ENCODE measurements around the gene DUS1L. TPM values are rescaled to one million over a fixed set of nuclear protein-coding genes. Genes with fewer than 3 reads are reported as not detected.
A peak's percentile ranks its signal among the peaks of the same experiment; 100 is the strongest.

DUS1L gene
- total RNA-seq, 1 donor from 2014 or later: 74.1 TPM

GRCh38 chr17:82025401-82026107 lies 40.0 kb downstream of the DUS1L start:
- Mint-ChIP-seq H3K36me3 (ENCODE audit: low read depth, unreplicated experiment) (no peaks in the 10 kb centered on the region), H3K9me3 (ENCODE audit: unreplicated experiment) (no peaks in the 10 kb centered on the region), H3K27me3 (ENCODE audit: unreplicated experiment) (peaks cover 8% of the 10 kb centered on the region), H3K27ac (ENCODE audit: unreplicated experiment) (no peak overlapping the region), H3K4me3 (ENCODE audit: unreplicated experiment) (no peak overlapping the region), H3K4me1 (ENCODE audit: unreplicated experiment) (peaks cover 8% of the 10 kb centered on the region)
- no peak for TF ChIP-seq CTCF (IDR thresholded peaks at IDR 0.05; ENCODE audit: unreplicated experiment)
- no peak for DNase-seq (ENCODE audit: low spot score)

- no peak for DNase-seq (ENCODE audit: low spot score)
- no peak overlapping the region for H3K4me3 Mint-ChIP-seq (ENCODE audit: unreplicated experiment)
- H3K27me3 Mint-ChIP-seq (ENCODE audit: unreplicated experiment): peaks cover 8% of the 10 kb centered on the region
- no peak overlapping the region for H3K27ac Mint-ChIP-seq (ENCODE audit: unreplicated experiment)
- TF ChIP-seq CTCF (IDR thresholded peaks at IDR 0.05; ENCODE audit: unreplicated experiment): no peak
- H3K9me3 Mint-ChIP-seq (ENCODE audit: unreplicated experiment): no peaks in the 10 kb centered on the region
- H3K36me3 Mint-ChIP-seq (ENCODE audit: low read depth, unreplicated experiment): no peaks in the 10 kb centered on the region
- H3K4me1 Mint-ChIP-seq (ENCODE audit: unreplicated experiment): peaks cover 8% of the 10 kb centered on the region
Observed at GRCh38 chr17:82024859-82025258, 40.7 kb downstream of the DUS1L start.

GRCh38 chr17:82023447-82024241 lies 42.0 kb downstream of the DUS1L start:
- H3K4me3 Mint-ChIP-seq (ENCODE audit: unreplicated experiment): peak overlapping the region; percentile 81
- DNase-seq (ENCODE audit: low spot score): peak; percentile 33
- H3K27me3 Mint-ChIP-seq (ENCODE audit: unreplicated experiment): peaks cover 7% of the 10 kb centered on the region
- H3K4me1 Mint-ChIP-seq (ENCODE audit: unreplicated experiment): peaks cover 5% of the 10 kb centered on the region
- no peak for TF ChIP-seq CTCF (IDR thresholded peaks at IDR 0.05; ENCODE audit: unreplicated experiment)
- H3K36me3 Mint-ChIP-seq (ENCODE audit: low read depth, unreplicated experiment): peaks cover 2% of the 10 kb centered on the region
- no peaks in the 10 kb centered on the region for H3K9me3 Mint-ChIP-seq (ENCODE audit: unreplicated experiment)
- H3K27ac Mint-ChIP-seq (ENCODE audit: unreplicated experiment): no peak overlapping the region

GRCh38 chr17:82022981-82023446 lies 42.6 kb downstream of the DUS1L start, which contains the start of gene LRRC45:
TSS of gene LRRC45 (plus strand) at chr17:82023305. CDS start at chr17:82023644, 339 bp downstream.
- peaks cover 5% of the 10 kb centered on the region for H3K4me1 Mint-ChIP-seq (ENCODE audit: unreplicated experiment)
- peaks cover 4% of the 10 kb centered on the region for H3K36me3 Mint-ChIP-seq (ENCODE audit: low read depth, unreplicated experiment)
- H3K27me3 Mint-ChIP-seq (ENCODE audit: unreplicated experiment): peaks cover 8% of the 10 kb centered on the region
- no peak within 1 kb of the TSS for H3K27ac Mint-ChIP-seq (ENCODE audit: unreplicated experiment)
- H3K9me3 Mint-ChIP-seq (ENCODE audit: unreplicated experiment): no peaks in the 10 kb centered on the region
- H3K4me3 Mint-ChIP-seq (ENCODE audit: unreplicated experiment): peak within 1 kb of the TSS; percentile 91
- no peak for TF ChIP-seq CTCF (IDR thresholded peaks at IDR 0.05; ENCODE audit: unreplicated experiment)
- peak; percentile 100 for DNase-seq (ENCODE audit: low spot score)

Data from endothelial cell (in vitro differentiated cells).